ENCODE results near the gene CETN1.

- TF ChIP-seq CTCF (IDR thresholded peaks at IDR 0.05) (no peak), POLR2A (IDR thresholded peaks at IDR 0.05) (no peak)
Observed at GRCh38 chr18:564708-565561, 15.2 kb upstream of the CETN1 start.
